ENCODE measurements around the gene POLK. TPM values are rescaled to one million over a fixed set of nuclear protein-coding genes. Genes with fewer than 3 reads are reported as not detected.
"Not testable (repeated sequence)": the region's sequence is repeated elsewhere in the genome, so short reads cannot be mapped to it uniquely, and the experiment has no call there.

Gene POLK
- total RNA-seq, 4 donors from 2014 or later: 11.8 to 43.8 (median 27.2) TPM

GRCh38 chr5:75482482-75482881, 29.2 kb upstream of the POLK start:
- no peaks in the 10 kb centered on the region for H3K4me1 ChIP-seq
- peaks cover 17% of the 10 kb centered on the region for H3K9me3 ChIP-seq
- H3K4me3 ChIP-seq: no peak overlapping the region
- H3K36me3 ChIP-seq: no peaks in the 10 kb centered on the region
- DNase-seq (ENCODE audit: low spot score in 2 of 2): no peak
- H3K27me3 ChIP-seq: no peaks in the 10 kb centered on the region
- 100% methylated on average over 3 of the region's 3 CpGs for WGBS
- no peak for TF ChIP-seq POLR2AphosphoS5 (IDR thresholded peaks at IDR 0.05)
- no peak for TF ChIP-seq POLR2A (IDR thresholded peaks at IDR 0.05)
- TF ChIP-seq, protein P1, sequence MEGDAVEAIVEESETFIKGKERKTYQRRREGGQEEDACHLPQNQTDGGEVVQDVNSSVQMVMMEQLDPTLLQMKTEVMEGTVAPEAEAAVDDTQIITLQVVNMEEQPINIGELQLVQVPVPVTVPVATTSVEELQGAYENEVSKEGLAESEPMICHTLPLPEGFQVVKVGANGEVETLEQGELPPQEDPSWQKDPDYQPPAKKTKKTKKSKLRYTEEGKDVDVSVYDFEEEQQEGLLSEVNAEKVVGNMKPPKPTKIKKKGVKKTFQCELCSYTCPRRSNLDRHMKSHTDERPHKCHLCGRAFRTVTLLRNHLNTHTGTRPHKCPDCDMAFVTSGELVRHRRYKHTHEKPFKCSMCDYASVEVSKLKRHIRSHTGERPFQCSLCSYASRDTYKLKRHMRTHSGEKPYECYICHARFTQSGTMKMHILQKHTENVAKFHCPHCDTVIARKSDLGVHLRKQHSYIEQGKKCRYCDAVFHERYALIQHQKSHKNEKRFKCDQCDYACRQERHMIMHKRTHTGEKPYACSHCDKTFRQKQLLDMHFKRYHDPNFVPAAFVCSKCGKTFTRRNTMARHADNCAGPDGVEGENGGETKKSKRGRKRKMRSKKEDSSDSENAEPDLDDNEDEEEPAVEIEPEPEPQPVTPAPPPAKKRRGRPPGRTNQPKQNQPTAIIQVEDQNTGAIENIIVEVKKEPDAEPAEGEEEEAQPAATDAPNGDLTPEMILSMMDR (IDR thresholded peaks at IDR 0.05): no peak
- no peak for TF ChIP-seq EP300 (IDR thresholded peaks at IDR 0.05)
- no peak overlapping the region for H3K27ac ChIP-seq

GRCh38 chr5:75484605-75485004, 27.1 kb upstream of the POLK start:
- Histone ChIP-seq H3K27ac (no peak overlapping the region), H3K27me3 (no peaks in the 10 kb centered on the region), H3K36me3 (no peaks in the 10 kb centered on the region), H3K4me1 (no peaks in the 10 kb centered on the region), H3K4me3 (no peak overlapping the region), H3K9me3 (peaks cover 17% of the 10 kb centered on the region)
- 77% methylated on average over 1 of the region's 1 CpG for WGBS
- no peak for TF ChIP-seq POLR2A (IDR thresholded peaks at IDR 0.05)
- TF ChIP-seq EP300 (IDR thresholded peaks at IDR 0.05): no peak
- TF ChIP-seq, protein P1 (IDR thresholded peaks at IDR 0.05): no peak
- TF ChIP-seq POLR2AphosphoS5 (IDR thresholded peaks at IDR 0.05): no peak
- DNase-seq (ENCODE audit: low spot score in 2 of 2): no peak

DNA sequence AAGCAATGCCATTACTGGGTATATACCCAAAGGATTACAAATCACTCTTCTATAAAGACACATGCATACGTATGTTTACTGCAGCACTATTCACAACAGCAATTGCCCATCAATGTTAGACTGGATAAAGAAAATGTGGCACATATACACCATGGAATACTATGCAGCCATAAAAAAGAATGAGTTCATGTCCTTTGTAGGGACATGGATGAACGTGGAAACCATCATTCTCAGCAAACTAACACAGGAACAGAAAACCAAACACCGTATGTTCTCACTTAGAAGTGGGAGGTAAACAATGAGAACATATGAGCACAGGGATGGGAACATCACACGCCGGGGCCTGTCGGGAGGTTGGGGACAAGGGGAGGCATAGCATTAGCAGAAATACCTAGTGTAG, 21.8 kb upstream of the POLK start:
- not testable (repeated sequence) for H3K4me1 ChIP-seq; H3K27ac ChIP-seq; H3K27me3 ChIP-seq; DNase-seq (ENCODE audit: low spot score in 2 of 2); H3K4me3 ChIP-seq
- peaks cover 19% of the 10 kb centered on the region for H3K36me3 ChIP-seq
- 94% methylated on average over 6 of the region's 6 CpGs for WGBS
- H3K9me3 ChIP-seq: peaks cover 17% of the 10 kb centered on the region

DNA sequence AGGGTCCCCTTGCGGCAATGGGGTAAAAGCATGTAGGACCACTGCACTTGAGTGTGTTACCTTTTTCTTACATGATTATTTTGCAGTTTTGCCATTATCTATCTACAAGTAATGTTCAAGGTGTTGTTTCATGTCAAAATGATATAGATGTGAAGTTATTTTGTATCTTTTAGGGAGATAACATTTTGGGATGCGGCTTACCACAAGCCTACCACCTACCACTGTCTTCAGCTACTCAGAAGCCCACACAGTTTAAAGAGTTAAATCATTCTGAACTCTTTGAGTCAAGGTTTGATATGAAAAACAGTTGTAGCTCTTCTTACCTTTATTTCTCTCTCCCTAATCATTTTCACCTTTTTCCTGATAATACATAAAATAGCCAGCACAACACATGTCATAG, 20.1 kb upstream of the POLK start:
- no peak overlapping the region for H3K27ac ChIP-seq
- 99% methylated on average over 2 of the region's 2 CpGs for WGBS
- peaks cover 7% of the 10 kb centered on the region for H3K9me3 ChIP-seq
- no peak overlapping the region for H3K4me3 ChIP-seq
- DNase-seq (ENCODE audit: low spot score in 2 of 2): no peak
- no peaks in the 10 kb centered on the region for H3K27me3 ChIP-seq
- TF ChIP-seq POLR2A (IDR thresholded peaks at IDR 0.05) (no peak), POLR2AphosphoS5 (IDR thresholded peaks at IDR 0.05) (no peak), EP300 (IDR thresholded peaks at IDR 0.05) (no peak)
- TF ChIP-seq, protein P1 (IDR thresholded peaks at IDR 0.05): no peak
- peaks cover 19% of the 10 kb centered on the region for H3K36me3 ChIP-seq
- no peaks in the 10 kb centered on the region for H3K4me1 ChIP-seq

DNA sequence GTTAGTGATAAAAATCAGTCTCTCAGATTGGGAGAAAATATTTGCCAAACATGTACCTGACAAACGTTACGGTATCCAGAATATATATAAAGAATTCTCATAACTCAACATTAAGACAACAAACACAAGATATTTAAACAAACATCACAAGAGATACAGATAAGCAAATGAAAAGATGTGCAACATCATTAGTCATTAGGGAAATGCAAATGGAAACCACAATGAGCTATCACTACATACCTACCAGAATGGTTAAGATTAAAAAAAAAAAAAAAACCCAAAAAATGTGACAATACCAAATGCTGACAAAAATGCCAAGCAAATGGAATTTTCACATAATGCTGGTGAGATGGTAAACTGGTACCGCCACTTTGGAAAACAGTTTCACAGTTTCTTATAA, 15.7 kb upstream of the POLK start:
- DNase-seq (ENCODE audit: low spot score in 2 of 2): no peak
- Histone ChIP-seq H3K4me3 (no peak overlapping the region), H3K27ac (no peak overlapping the region), H3K4me1 (no peaks in the 10 kb centered on the region), H3K9me3 (no peaks in the 10 kb centered on the region), H3K36me3 (peaks cover 34% of the 10 kb centered on the region), H3K27me3 (no peaks in the 10 kb centered on the region)
- TF ChIP-seq POLR2A (IDR thresholded peaks at IDR 0.05) (no peak), EP300 (IDR thresholded peaks at IDR 0.05) (no peak), POLR2AphosphoS5 (IDR thresholded peaks at IDR 0.05) (no peak)
- TF ChIP-seq, protein P1 (IDR thresholded peaks at IDR 0.05): no peak
- 78% methylated on average over 3 of the region's 3 CpGs for WGBS

- H3K27ac ChIP-seq: no peak overlapping the region
- TF ChIP-seq POLR2AphosphoS5 (IDR thresholded peaks at IDR 0.05) (no peak), POLR2A (IDR thresholded peaks at IDR 0.05) (no peak), EP300 (IDR thresholded peaks at IDR 0.05) (no peak)
- TF ChIP-seq, protein P1 (IDR thresholded peaks at IDR 0.05): no peak
- no peaks in the 10 kb centered on the region for H3K27me3 ChIP-seq
- H3K4me3 ChIP-seq: no peak overlapping the region
- H3K9me3 ChIP-seq: no peaks in the 10 kb centered on the region
- no peak for DNase-seq (ENCODE audit: low spot score in 2 of 2)
- 98% methylated on average over 6 of the region's 7 CpGs for WGBS
- peaks cover 21% of the 10 kb centered on the region for H3K36me3 ChIP-seq
- no peaks in the 10 kb centered on the region for H3K4me1 ChIP-seq
Observed at GRCh38 chr5:75498208-75498777, 13.4 kb upstream of the POLK start.

DNA sequence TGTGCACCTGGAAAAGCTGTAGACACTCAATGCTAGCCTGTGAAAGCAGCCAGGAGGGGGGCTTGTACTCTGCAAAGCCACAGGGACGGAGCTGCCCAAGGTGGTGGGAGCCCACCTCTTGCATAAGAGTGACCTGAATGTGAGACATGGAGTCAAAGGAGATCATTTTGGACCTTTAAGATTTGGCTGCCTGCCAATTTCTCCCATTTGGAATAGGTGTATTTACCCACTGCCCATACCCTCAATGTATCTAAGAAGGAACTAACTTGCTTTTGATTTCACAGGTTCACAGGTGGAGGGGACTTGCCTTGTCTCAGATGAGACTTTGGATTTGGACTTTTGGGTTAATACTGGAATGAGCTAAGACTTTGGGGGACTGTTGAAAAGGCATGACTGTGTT, 12.8 kb upstream of the POLK start:
- H3K27me3 ChIP-seq; H3K4me3 ChIP-seq; H3K4me1 ChIP-seq; H3K9me3 ChIP-seq; H3K27ac ChIP-seq; DNase-seq (ENCODE audit: low spot score in 2 of 2): not testable (repeated sequence)
- H3K36me3 ChIP-seq: peaks cover 21% of the 10 kb centered on the region
- 100% methylated on average over 1 of the region's 1 CpG for WGBS

DNA sequence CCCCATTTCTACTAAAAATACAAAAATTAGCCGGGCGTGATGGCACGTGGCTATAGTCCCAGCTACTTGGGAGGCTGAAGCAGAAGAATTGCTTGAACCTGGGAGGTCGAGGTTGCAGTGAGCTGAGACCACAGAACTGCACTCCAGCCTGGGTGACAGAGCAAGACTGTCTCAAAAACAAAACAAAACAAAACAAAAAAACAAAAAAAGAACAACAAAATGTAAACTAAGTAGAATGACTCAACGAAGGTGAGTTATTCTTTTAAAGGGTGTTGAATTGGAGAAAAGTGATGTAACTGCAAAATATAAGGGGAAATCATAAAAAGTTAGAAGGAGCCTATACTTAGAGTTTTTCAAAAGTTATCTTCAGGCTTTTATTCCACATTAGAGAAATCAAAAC, 6.6 kb upstream of the POLK start:
- peaks cover 26% of the 10 kb centered on the region for H3K4me1 ChIP-seq
- H3K9me3 ChIP-seq; H3K36me3 ChIP-seq; DNase-seq (ENCODE audit: low spot score in 2 of 2); H3K27ac ChIP-seq; H3K4me3 ChIP-seq; H3K27me3 ChIP-seq: not testable (repeated sequence)
- 88% methylated on average over 5 of the region's 5 CpGs for WGBS

All from suprapubic skin (tissue), 4 donors.